Measurements from ENCODE around the gene DCBLD1.

The DCBLD1 gene

GRCh38 chr6:117473401-117473800 is 9.1 kb upstream of the DCBLD1 start:
- DNase-seq, result no peak

- DNase-seq, result no peak
These were observed 4.3 kb upstream of the DCBLD1 start for GRCh38 chr6:117477988-117478852.

- DNase-seq, result no peak
These were observed 3.6 kb upstream of the DCBLD1 start for GRCh38 chr6:117478853-117479231.

GRCh38 chr6:117480651-117481050 is 1.8 kb upstream of the DCBLD1 start:
- DNase-seq, result no peak

GRCh38 chr6:117481278-117481925 is 1.1 kb upstream of the DCBLD1 start:
- DNase-seq, result no peak

GRCh38 chr6:117481926-117482239 is 591 bp upstream of the DCBLD1 start:
- DNase-seq, result no peak

GRCh38 chr6:117483004-117483644 is 650 bp downstream of the DCBLD1 start:
- DNase-seq, result peak; percentile 67

GRCh38 chr6:117483645-117484016 is 1.2 kb downstream of the DCBLD1 start:
- no peak for DNase-seq

GRCh38 chr6:117484052-117484646 is 1.7 kb downstream of the DCBLD1 start:
- DNase-seq, result no peak

- DNase-seq, result no peak
These were observed 3.0 kb downstream of the DCBLD1 start for GRCh38 chr6:117485433-117485832.

- no peak for DNase-seq
These were observed 5.3 kb downstream of the DCBLD1 start for GRCh38 chr6:117487821-117488220.

- no peak for DNase-seq
These were observed 6.5 kb downstream of the DCBLD1 start for GRCh38 chr6:117489003-117489402.

- DNase-seq, result no peak
These were observed 9.4 kb downstream of the DCBLD1 start for GRCh38 chr6:117491916-117492315.

GRCh38 chr6:117493470-117493869 is 11.0 kb downstream of the DCBLD1 start:
- DNase-seq, result no peak

GRCh38 chr6:117494283-117494682 is 11.8 kb downstream of the DCBLD1 start:
- DNase-seq, result no peak

- DNase-seq, result no peak
These were observed 12.3 kb downstream of the DCBLD1 start for GRCh38 chr6:117494694-117495318.

GRCh38 chr6:117495425-117495824 is 13.0 kb downstream of the DCBLD1 start:
- DNase-seq, result no peak

GRCh38 chr6:117495869-117496268 is 13.4 kb downstream of the DCBLD1 start:
- DNase-seq, result no peak

- DNase-seq, result no peak
These were observed 14.0 kb downstream of the DCBLD1 start for GRCh38 chr6:117496383-117496990.

GRCh38 chr6:117497237-117497636 is 14.8 kb downstream of the DCBLD1 start:
- DNase-seq, result no peak

GRCh38 chr6:117498159-117498558 is 15.7 kb downstream of the DCBLD1 start:
- DNase-seq, result no peak

- no peak for DNase-seq
These were observed 19.2 kb downstream of the DCBLD1 start for GRCh38 chr6:117501722-117502121.

GRCh38 chr6:117502580-117502979 is 20.1 kb downstream of the DCBLD1 start:
- DNase-seq, result no peak

Measured in left hindlimb (tissue), 1 donor.